ENCODE data around the gene DUXB. TPM values are rescaled to one million over a fixed set of nuclear protein-coding genes. Genes with fewer than 3 reads are reported as not detected.

DUXB gene
- total RNA-seq, 1 donor from 2014 or later, result not detected

DNA sequence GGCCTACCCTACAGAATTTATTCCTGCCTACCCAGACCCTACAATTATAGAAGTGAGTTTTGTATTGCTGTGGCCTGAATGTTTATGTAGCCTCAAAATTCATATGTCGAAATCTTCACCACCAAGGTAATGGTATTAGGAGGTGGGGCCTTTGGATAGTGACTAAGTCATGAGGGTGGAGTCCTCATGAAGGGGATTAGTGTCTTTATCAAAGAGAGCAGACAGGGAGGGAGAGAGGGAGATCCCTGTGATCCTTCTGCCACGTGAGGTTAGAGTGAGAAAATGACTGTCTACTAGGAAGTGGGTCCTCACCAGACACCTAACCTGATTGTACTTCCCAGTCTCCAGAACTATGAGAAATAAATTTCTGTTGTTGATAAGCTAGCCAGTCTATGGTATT is 981 bp upstream of the DUXB start:
- H3K36me3 Mint-ChIP-seq (ENCODE audit: low read depth), result no peaks in the 10 kb centered on the region
- DNase-seq, result no peak
- no peak overlapping the region for H3K4me3 Mint-ChIP-seq
- H3K4me1 Mint-ChIP-seq, result no peaks in the 10 kb centered on the region
- no peaks in the 10 kb centered on the region for H3K27me3 Mint-ChIP-seq
- H3K9me3 Mint-ChIP-seq, result no peaks in the 10 kb centered on the region
- no peak overlapping the region for H3K27ac Mint-ChIP-seq
- intact Hi-C loops (cut with micrococcal nuclease), result no loop called here

DNA sequence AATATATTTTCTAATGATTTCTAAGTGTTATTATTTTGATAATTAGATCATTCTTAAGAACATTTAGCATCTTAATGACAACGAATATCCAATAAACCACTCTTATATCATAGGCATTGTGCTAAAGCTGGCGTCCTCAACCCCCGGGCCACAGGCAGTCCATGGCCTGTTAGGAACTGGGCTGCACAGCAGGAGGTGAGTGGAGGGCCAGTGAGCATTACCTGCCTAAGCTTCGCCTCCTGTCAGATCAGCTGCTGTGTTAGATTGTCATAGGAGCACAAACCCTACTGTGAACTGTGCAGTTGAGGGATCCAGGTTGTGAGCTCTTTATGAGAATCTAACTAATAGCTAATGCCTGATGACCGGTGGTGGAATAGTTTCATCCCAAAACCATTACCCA is 3.7 kb downstream of the DUXB start:
- H3K27ac Mint-ChIP-seq, result no peak overlapping the region

DNA sequence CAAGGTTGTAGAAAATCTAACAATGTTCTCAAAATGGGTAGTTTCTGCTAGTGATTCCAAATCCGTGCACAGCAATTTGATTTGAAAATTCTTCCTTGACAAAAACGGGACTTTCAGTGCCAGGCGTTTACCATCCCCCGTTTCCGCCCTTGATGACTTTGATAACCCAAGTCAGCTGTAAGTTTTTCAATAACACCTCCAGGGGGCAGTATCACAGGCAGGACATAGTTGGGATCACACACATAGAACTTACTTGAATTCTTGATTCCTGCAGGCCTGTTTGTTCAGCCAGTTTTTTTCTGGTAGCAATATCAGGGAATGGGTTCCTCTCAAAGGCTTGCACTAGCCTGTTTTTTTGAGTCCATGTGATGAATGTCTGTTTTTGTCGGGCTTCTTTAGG is 5.6 kb downstream of the DUXB start:
- no peak for DNase-seq
- intact Hi-C loops (cut with micrococcal nuclease), result no loop called here

More for the DNA sequence above, 3.7 kb downstream of the DUXB start:
- intact Hi-C loops (cut with micrococcal nuclease), result no loop called here
- no peaks in the 10 kb centered on the region for H3K4me1 Mint-ChIP-seq
- H3K27me3 Mint-ChIP-seq, result no peaks in the 10 kb centered on the region
- H3K36me3 Mint-ChIP-seq (ENCODE audit: low read depth), result no peaks in the 10 kb centered on the region
- no peak overlapping the region for H3K4me3 Mint-ChIP-seq
- DNase-seq, result no peak
- H3K9me3 Mint-ChIP-seq, result no peaks in the 10 kb centered on the region

DNA sequence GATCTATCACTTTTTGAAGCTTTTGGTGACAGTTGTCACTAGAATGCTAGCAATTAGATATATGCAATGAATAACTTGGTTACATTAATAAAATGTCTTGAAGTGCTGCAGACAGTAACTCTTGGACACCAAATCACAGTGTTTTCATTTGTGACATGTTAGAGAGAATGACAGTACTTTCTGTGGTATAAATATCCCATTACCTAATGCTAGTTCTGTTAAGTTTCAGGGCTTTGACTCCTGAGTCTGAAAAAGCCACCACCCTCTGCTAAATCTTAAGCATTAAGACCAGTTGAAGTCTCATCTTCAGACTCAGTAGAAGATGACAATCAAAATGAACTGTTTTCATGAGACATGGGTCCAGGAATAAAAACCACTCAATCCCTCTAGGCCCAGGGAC is 13.9 kb downstream of the DUXB start:
- H3K9me3 Mint-ChIP-seq, result peaks cover 6% of the 10 kb centered on the region
- no peaks in the 10 kb centered on the region for H3K4me1 Mint-ChIP-seq
- H3K4me3 Mint-ChIP-seq, result no peak overlapping the region
- DNase-seq, result no peak
- H3K27ac Mint-ChIP-seq, result no peak overlapping the region
- no peaks in the 10 kb centered on the region for H3K27me3 Mint-ChIP-seq
- intact Hi-C loops (cut with micrococcal nuclease), result no loop called here
- H3K36me3 Mint-ChIP-seq (ENCODE audit: low read depth), result no peaks in the 10 kb centered on the region

More for the DNA sequence above, 5.6 kb downstream of the DUXB start:
- Mint-ChIP-seq H3K27me3 (no peaks in the 10 kb centered on the region), H3K4me3 (no peak overlapping the region), H3K4me1 (no peaks in the 10 kb centered on the region), H3K36me3 (ENCODE audit: low read depth) (no peaks in the 10 kb centered on the region), H3K27ac (no peak overlapping the region), H3K9me3 (no peaks in the 10 kb centered on the region)

DNA sequence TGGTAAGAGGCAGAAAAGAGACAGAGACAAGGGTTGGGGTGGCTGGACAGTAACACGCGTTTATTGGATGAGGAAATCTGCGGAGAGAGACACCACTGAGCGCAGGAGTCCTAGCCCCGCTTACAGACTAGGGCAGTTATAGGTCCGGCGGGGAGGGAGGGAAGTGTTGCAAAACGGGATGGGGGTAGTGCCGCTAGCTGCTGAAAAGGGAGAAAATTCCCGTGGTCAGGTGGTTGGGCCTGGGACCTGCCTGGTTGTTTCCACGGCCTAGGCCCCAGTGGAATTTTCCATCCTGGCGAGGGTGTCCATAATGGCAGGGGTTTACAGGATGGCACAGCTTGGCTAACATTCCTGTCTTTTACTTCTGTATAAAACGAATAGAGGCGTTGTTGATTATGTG is 19.0 kb downstream of the DUXB start:
- no peak for DNase-seq
- no peaks in the 10 kb centered on the region for H3K36me3 Mint-ChIP-seq (ENCODE audit: low read depth)
- peaks cover 6% of the 10 kb centered on the region for H3K9me3 Mint-ChIP-seq
- intact Hi-C loops (cut with micrococcal nuclease), result no loop called here
- no peak overlapping the region for H3K4me3 Mint-ChIP-seq
- H3K27me3 Mint-ChIP-seq, result no peaks in the 10 kb centered on the region
- no peak overlapping the region for H3K27ac Mint-ChIP-seq
- H3K4me1 Mint-ChIP-seq, result no peaks in the 10 kb centered on the region

DNA sequence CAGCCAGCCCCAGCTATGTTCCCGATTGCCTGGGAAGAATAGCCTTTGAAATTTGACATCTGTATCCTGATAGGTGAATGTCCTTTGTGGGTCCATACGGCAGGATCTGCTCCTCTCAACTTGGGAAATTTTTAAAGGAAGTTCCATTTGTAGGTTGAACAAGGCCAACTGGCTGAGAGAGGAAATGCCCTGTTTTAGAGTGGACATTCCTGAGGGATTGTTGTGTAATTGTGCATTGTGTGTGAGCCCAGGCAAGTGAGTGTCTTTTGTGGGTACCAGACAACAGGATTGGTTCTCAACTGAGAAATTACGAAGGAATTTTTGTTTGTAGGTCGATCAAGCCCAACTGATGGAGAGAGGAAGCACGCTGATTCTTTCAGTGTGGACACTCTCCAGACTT is 21.9 kb downstream of the DUXB start:
- Mint-ChIP-seq H3K36me3 (ENCODE audit: low read depth) (no peaks in the 10 kb centered on the region), H3K27ac (no peak overlapping the region), H3K4me3 (no peak overlapping the region), H3K4me1 (no peaks in the 10 kb centered on the region), H3K9me3 (peaks cover 4% of the 10 kb centered on the region), H3K27me3 (no peaks in the 10 kb centered on the region)
- DNase-seq, result no peak
- intact Hi-C loops (cut with micrococcal nuclease), result no loop called here

DNA sequence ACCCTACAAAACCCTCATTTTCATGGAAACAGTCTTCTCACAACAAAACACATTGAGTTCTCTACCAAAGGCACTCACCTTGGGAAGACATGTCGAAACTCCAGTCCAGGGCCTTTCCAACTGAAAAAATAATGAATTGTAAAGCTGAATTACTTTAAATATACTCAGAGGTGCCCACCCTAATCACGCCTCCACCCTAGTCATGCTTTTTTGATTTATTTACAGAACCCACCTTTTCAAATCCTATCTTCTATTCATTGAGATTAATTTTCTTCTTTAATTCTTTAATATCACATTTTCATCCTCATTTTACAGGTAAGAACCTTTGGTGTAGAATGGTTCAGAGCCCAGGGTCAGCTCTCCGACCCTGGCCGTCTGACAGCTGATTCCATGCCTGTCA is 24.4 kb downstream of the DUXB start, which contains the start of gene CPHXL2:
Gene CPHXL2 (minus strand): TSS at position 101 of the 400 bp plus-strand sequence. CDS start 10 bp downstream, at position 91.
- Mint-ChIP-seq H3K4me3 (no peak within 1 kb of the TSS), H3K27me3 (no peaks in the 10 kb centered on the region), H3K36me3 (ENCODE audit: low read depth) (no peaks in the 10 kb centered on the region), H3K27ac (no peak within 1 kb of the TSS), H3K4me1 (no peaks in the 10 kb centered on the region), H3K9me3 (no peaks in the 10 kb centered on the region)
- intact Hi-C loops (cut with micrococcal nuclease), result no loop called here
- no peak for DNase-seq

DNA sequence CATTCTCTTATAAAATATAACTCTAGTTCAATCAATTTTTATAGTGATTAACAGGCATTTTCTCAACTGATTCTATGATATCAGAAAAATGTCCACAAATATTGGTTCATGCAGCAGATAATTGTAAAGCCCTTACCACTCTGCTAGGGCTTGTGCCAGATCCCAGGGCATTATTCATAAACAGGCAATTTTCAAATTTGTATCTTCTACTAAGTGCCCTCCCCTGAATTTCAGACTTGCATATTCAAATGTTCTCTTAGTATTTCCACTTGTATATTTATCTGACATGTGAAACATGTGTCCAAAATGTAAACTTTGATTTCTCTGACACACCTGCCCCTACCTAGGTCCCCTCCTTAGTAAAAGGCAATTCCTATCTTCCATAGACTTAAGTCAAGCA is 33.8 kb downstream of the DUXB start:
- Mint-ChIP-seq H3K9me3 (no peaks in the 10 kb centered on the region), H3K36me3 (ENCODE audit: low read depth) (no peaks in the 10 kb centered on the region), H3K27me3 (no peaks in the 10 kb centered on the region), H3K4me1 (no peaks in the 10 kb centered on the region), H3K27ac (no peak overlapping the region), H3K4me3 (no peak overlapping the region)
- DNase-seq, result no peak
- intact Hi-C loops (cut with micrococcal nuclease), result no loop called here

DNA sequence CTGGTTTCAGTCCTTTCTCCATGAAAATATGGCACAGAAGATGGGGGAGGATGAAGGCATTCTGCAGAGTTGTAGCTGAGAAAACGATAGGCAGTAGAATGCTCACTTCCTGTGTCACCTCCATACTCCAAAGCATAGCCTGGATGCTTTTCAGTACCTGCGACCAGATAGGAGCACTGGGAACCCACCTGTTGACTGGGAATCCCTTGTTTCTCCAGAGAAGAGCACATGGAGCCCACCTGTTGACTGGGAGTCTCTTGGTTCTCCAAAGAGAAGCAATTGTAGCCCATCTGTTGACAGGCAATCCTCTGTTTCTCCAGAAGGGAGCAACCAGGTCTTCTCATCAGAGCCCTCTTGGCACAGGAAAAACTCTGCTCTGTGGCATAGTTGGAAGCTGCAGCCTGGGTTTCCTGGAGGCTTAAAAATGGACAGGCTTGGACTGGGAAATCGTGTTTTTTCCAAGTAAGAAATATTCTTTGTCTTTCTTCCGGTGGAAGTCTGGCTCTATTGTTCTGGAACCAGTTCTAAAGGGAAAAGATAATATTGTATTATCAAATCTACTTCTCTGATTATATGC is 40.4 kb downstream of the DUXB start:
- intact Hi-C loops (cut with micrococcal nuclease), result no loop called here
- Mint-ChIP-seq H3K4me3 (no peak overlapping the region), H3K9me3 (no peaks in the 10 kb centered on the region), H3K27me3 (no peaks in the 10 kb centered on the region), H3K27ac (no peak overlapping the region), H3K4me1 (peaks cover 4% of the 10 kb centered on the region), H3K36me3 (ENCODE audit: low read depth) (peaks cover 36% of the 10 kb centered on the region)
- no peak for DNase-seq

DNA sequence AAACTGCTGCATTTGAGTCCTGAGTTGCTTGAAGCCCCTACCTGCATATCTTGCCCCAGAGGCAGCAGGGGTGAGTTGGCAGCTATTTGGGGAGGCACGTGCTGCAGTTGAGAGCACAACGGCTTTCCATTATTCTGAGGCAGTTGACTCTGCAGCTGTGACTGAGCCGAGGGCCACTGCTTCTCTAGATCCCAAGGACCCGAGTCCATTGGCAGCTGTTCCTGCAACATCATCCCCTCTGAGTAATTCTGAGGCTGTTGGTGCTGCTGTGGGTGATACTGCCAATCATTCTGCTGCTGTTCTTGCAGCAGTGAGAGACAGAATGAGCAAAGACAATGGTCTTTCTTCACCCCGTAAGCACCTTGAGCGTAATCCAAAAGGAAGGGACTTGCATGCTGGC is 40.9 kb downstream of the DUXB start:
- Mint-ChIP-seq H3K27ac (no peak overlapping the region), H3K4me1 (peaks cover 4% of the 10 kb centered on the region), H3K36me3 (ENCODE audit: low read depth) (peaks cover 40% of the 10 kb centered on the region)

DNA sequence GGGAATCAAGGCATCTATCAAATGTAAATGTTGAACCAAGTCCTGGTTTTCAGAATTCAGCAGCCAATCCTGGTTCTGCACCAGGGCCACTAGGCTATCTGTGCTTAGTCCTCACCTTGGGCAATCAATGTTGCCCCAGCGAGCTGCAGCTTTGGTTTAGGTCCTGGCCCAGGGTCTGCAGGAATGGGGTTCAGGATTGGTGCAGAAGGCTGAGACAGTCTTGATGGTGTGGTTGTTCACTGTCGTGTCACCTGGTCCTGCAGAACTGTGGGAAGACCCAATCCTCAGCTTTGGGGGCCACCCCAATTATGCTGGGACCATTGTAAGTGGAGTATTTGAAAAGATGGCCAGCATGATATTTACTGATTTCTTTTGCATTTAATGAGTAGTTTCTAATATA is 43.1 kb downstream of the DUXB start:
- H3K27ac Mint-ChIP-seq, result no peak overlapping the region
- H3K27me3 Mint-ChIP-seq, result no peaks in the 10 kb centered on the region
- H3K36me3 Mint-ChIP-seq (ENCODE audit: low read depth), result peaks cover 53% of the 10 kb centered on the region
- peaks cover 10% of the 10 kb centered on the region for H3K4me1 Mint-ChIP-seq
- DNase-seq, result no peak
- intact Hi-C loops (cut with micrococcal nuclease), result no loop called here
- H3K9me3 Mint-ChIP-seq, result no peaks in the 10 kb centered on the region
- no peak overlapping the region for H3K4me3 Mint-ChIP-seq

More for the DNA sequence above, 40.9 kb downstream of the DUXB start:
- Mint-ChIP-seq H3K4me3 (no peak overlapping the region), H3K9me3 (no peaks in the 10 kb centered on the region), H3K27me3 (no peaks in the 10 kb centered on the region)
- no peak for DNase-seq
- intact Hi-C loops (cut with micrococcal nuclease), result no loop called here

DNA sequence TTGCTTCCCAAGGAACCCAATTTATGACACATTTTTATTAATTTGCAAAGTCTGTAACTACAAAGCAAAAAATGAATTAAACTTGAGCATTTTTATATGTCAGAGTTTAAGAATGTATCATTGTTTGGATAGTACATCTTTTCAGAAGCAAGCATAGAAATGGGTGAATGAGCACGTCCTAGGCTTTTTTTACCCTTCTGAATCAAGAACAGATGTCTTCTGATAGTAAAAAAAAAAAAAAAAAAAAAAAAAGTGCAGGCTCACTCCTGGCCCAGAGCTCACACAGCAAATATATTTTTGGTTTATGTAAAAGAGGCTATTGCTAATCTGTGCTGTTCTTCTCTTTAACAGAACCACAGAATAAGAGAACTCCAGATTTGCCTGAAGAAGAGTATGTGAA is 47.3 kb downstream of the DUXB start:
- H3K4me3 Mint-ChIP-seq, result no peak overlapping the region
- intact Hi-C loops (cut with micrococcal nuclease), result no loop called here

DNA sequence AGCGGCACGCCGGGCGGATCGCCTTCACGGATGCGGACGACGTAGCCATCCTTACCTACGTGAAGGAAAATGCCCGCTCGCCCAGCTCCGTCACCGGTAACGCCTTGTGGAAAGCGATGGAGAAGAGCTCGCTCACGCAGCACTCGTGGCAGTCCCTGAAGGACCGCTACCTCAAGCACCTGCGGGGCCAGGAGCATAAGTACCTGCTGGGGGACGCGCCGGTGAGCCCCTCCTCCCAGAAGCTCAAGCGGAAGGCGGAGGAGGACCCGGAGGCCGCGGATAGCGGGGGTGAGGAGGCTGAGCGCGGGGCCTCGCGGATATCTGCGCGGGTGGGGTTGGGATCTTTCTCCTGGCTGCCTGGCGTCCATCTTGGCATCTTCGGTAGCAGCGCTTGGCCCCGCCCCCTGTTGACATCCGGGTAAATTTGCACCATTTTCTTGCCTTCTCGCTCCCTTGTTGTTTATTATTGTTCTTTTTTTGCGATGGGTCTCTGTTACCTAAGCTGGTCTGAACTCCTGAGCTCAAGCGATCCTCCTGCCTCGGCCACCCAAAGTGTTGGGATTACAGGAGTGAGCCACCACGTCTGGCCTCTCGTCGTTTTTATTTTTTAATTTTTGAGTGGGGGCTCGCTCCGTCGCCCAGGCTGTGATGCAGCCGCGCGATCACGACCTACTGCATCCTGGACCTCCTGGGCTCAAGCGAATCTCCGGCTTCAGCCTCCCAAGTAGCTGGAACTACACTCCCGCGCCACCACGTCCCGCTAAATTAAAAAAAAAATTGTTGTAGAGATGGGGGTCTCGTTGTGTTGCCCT is 52.8 kb downstream of the DUXB start:
- intact Hi-C loops (cut with micrococcal nuclease), result loop anchor here (2.0 to 5.0 kb wide), 6 partner anchors 132 to 1351 kb away; partner anchors contain the start of genes CFDP1, PSMD7, WDR59 and ZFP1

More for the DNA sequence above, 47.3 kb downstream of the DUXB start:
- no peak for DNase-seq
- H3K27me3 Mint-ChIP-seq, result no peaks in the 10 kb centered on the region
- H3K4me1 Mint-ChIP-seq, result peaks cover 38% of the 10 kb centered on the region
- no peaks in the 10 kb centered on the region for H3K9me3 Mint-ChIP-seq
- H3K27ac Mint-ChIP-seq, result peak overlapping the region; percentile 64
- H3K36me3 Mint-ChIP-seq (ENCODE audit: low read depth), result peaks cover 58% of the 10 kb centered on the region

DNA sequence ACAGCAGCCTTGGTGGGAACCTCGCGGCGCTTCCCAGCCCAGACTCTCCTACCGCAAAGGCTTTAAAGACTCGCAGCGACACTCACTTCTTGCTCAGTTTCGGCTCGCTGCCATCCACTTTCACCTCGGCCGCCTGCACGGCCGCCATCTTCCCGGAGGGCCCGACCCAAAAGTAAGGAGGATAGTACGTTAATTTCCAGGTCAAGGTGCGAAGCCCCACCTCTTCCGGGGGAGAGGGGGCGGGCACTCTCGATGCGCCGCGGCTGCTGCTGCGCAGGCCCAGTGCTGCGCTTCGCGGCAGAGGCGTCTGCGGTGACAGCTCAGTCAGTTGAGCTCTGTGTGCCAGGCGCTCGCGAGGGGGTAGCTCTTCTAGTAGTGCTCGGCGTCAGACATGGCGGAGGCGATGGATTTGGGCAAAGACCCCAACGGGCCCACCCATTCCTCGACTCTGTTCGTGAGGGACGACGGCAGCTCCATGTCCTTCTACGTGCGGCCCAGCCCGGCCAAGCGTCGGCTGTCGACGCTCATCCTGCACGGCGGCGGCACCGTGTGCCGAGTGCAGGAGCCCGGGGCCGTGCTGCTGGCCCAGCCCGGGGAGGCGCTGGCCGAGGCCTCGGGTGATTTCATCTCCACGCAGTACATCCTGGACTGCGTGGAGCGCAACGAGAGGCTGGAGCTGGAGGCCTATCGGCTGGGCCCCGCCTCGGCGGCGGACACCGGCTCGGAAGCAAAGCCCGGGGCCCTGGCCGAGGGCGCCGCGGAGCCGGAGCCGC is 53.6 kb downstream of the DUXB start, which contains the start of the genes KARS1 and TERF2IP:
Gene KARS1 (minus strand): TSS at position 174 of the 773 bp plus-strand sequence. CDS start 26 bp downstream, at position 148.
Gene TERF2IP (plus strand): TSS at position 282 of the 773 bp plus-strand sequence. CDS start 110 bp downstream, at position 392.
- intact Hi-C loops (cut with micrococcal nuclease), result loop anchor here (1.0 to 5.0 kb wide), 12 partner anchors 24 to 1544 kb away; partner anchors contain the start of genes ADAT1, CFDP1, GABARAPL2 and MON1B
- Mint-ChIP-seq H3K36me3 (ENCODE audit: low read depth) (peaks cover 51% of the 10 kb centered on the region), H3K4me1 (peaks cover 42% of the 10 kb centered on the region), H3K9me3 (no peaks in the 10 kb centered on the region), H3K27ac (peak within 1 kb of the TSS; percentile 97), H3K4me3 (peak within 1 kb of the TSS; percentile 89), H3K27me3 (no peaks in the 10 kb centered on the region)
- DNase-seq, result peak; percentile 99

More for the DNA sequence above, 52.8 kb downstream of the DUXB start:
- peak overlapping the region; percentile 89 for H3K4me3 Mint-ChIP-seq
- peaks cover 47% of the 10 kb centered on the region for H3K4me1 Mint-ChIP-seq
- no peaks in the 10 kb centered on the region for H3K27me3 Mint-ChIP-seq
- peaks cover 49% of the 10 kb centered on the region for H3K36me3 Mint-ChIP-seq (ENCODE audit: low read depth)
- DNase-seq, result peak; percentile 96
- H3K9me3 Mint-ChIP-seq, result no peaks in the 10 kb centered on the region
- H3K27ac Mint-ChIP-seq, result peak overlapping the region; percentile 97
